Heart right ventricle (tissue), 16 donors: Measurements from ENCODE around the gene CD244. TPM values are rescaled to one million over a fixed set of nuclear protein-coding genes. Genes with fewer than 3 reads are reported as not detected.

Source experiments
- ATAC-seq, 8 donors: fragments of 200-7000 bp; cut with Tn5 transposase; one replicate each; pipeline ENCODE4 v1.9.1; 2020; ENCODE audit warnings: mild to moderate bottlenecking in 8 of 8, moderate library complexity in 8 of 8, moderate number of reproducible peaks in 1 of 8
- DNase-seq, 2 donors: peaks; one replicate each; pipeline ENCODE4 v3.0.0-alpha.2; 2020
- H3K27ac ChIP-seq, 10 donors: fragments of 200-600 bp; sonication (generic) in 2 of 10; one replicate each; pipeline versions ENCODE4 v1.5.0 to v1.8.0; 2020 to 2022; ENCODE audit warnings: mild to moderate bottlenecking in 3 of 10
- H3K27me3 ChIP-seq, 7 donors: fragments of 200-600 bp; one replicate each; pipeline ENCODE4 v1.8.0; 2021 to 2022; ENCODE audit warnings: mild to moderate bottlenecking in 2 of 7
- H3K36me3 ChIP-seq, 9 donors: fragments of 200-600 bp; sonication (generic) in 1 of 9; one replicate each; pipeline versions ENCODE4 v1.5.0 to v1.8.0; 2020 to 2022; ENCODE audit warnings: mild to moderate bottlenecking in 2 of 9
- H3K4me1 ChIP-seq, 9 donors: fragments of 200-600 bp; sonication (generic) in 1 of 9; one replicate each; pipeline versions ENCODE4 v1.5.0 to v1.8.0; 2020 to 2022; ENCODE audit warnings: mild to moderate bottlenecking in 4 of 9
- H3K4me3 ChIP-seq, 10 donors: fragments of 200-600 bp; sonication (generic) in 2 of 10; one replicate each; pipeline versions ENCODE4 v1.5.0 to v1.8.0; 2020 to 2022; ENCODE audit warnings: mild to moderate bottlenecking in 7 of 10, moderate library complexity in 2 of 10
- H3K9me3 ChIP-seq, 11 donors: fragments of 200-600 bp in 10 of 11; sonication (generic) in 2 of 11; one replicate each; pipeline versions ENCODE4 v1.5.0 to v1.8.0; 2013 to 2022; ENCODE audit warnings: mild to moderate bottlenecking in 2 of 11, control low read depth in 1 of 11, moderate library complexity in 1 of 11
- CTCF ChIP-seq, 9 donors: fragments of 200-600 bp; sonication (generic) in 2 of 9; IDR thresholded peaks; one replicate each; pipeline versions ENCODE4 v1.5.0 to v1.8.0; 2021 to 2022; ENCODE audit warnings: antibody characterized with exemption in 9 of 9, mild to moderate bottlenecking in 5 of 9, moderate library complexity in 1 of 9
- WGBS, 2 donors: extraction: QIAGEN DNeasy Blood & Tissue Kit; methylation state at CpG; one replicate each; pipeline ENCODE4 v1.1.7; 2013; ENCODE audit warnings: inconsistent platforms in 1 of 2; 5-methylcytosine and 5-hydroxymethylcytosine counted together
- intact Hi-C, 10 donors: fragments of 100-400 bp; cut with DNase I; formaldehyde crosslinking; loops; one replicate each; pipeline versions ENCODE4 v1.11.1 to v1.14.2; 2022
- polyA plus RNA-seq, 2 donors: library from polyadenylated mRNA; stranded (reverse); fragments of 200-250 nt; gene quantifications; one replicate each; pipeline ENCODE4 v1.2.3, GENCODE V29; 2013
- total RNA-seq, 10 donors: library from RNA; stranded (reverse); fragmentation: NEBNext Ultra II Directional in 3 of 10; extraction: Animal tissue kit (Norgen Biotek cat#: 25700) in 3 of 10; gene quantifications; one replicate each; pipeline versions ENCODE4 v1.2.1 to v1.2.4, GENCODE V29; 2021 to 2023
- donor health status: Arrhythmogenic right ventricular cardiomyopathy.
- donor health status: ischemic (EF 13 %, LVEDD 7.1; RV severe dilation, severe dysfunction).
- donor health status: healthy with polysubstance abuse.
- donor health status: DM: no; HTN: yes; CAD: no.
- donor health status: DM: no; HTN: no; CAD: no.
- donor health status: ischemic (EF 25% LVEDD 6.9; RV normal size, moderate dysfunction).
- donor health status: ischemic (EF 25% LVEDD 5.7; RV mildly dilated, moderate dysfunction).
- donor health status: healthy.
- donor health status: DM: yes; HTN: yes; CAD: no.
- donor health status: Ischemic cardiomyopathy.
- donor health status: ischemic (EF 35%, LVEDD 5.7; RV mildly dilated, moderate dysfunction).
- donor health status: nonischemic (EF 11% LVEDD 7.7; RV severe dilation, severe dysfunction).
- donor health status: DM: yes; HTN: yes; CAD: no.
- donor health status: PGD.
- donor health status: ischemic (EF 29% LVEDD 5.4; RV normal size, mild dysfunction).
- donor health status: nonischemic (EF 23%, LVEDD 6.1; RV moderate dilation, normal function).

The CD244 gene
- total and polyA plus RNA-seq, 12 donors: 0.10 to 1.5 (median 0.23) TPM; not detected in 4

- whole genome bisulfite sequencing, 2 donors: 81 to 88% methylated on average over 7 of the region's 7 CpGs
- peak overlapping the region in 1 of 10 donors; percentile 73 for H3K27ac ChIP-seq
- H3K4me3 ChIP-seq: no peak overlapping the region
- H3K4me1 ChIP-seq: peaks cover 0 to 44% (median 3%) of the 10 kb centered on the region in 9 donors
- no peak for TF ChIP-seq CTCF (IDR thresholded peaks at IDR 0.05)
- DNase-seq (no peak), ATAC-seq (no peak)
- H3K9me3 ChIP-seq: no peaks in the 10 kb centered on the region
- intact Hi-C loops: loop anchor here in 8 of 10 donors (5.0 to 10.0 kb wide), 7 partner anchors 113 to 256 kb away; partner anchors contain the start of genes ITLN2 (in 6 of the 8) and KLHDC9 (in 3 of the 8)
- peaks cover 0 to 9% (median 0%) of the 10 kb centered on the region in 7 donors for H3K27me3 ChIP-seq
- no peaks in the 10 kb centered on the region for H3K36me3 ChIP-seq
Measured at GRCh38 chr1:160838888-160839287, 23.8 kb downstream of the CD244 start.

DNA sequence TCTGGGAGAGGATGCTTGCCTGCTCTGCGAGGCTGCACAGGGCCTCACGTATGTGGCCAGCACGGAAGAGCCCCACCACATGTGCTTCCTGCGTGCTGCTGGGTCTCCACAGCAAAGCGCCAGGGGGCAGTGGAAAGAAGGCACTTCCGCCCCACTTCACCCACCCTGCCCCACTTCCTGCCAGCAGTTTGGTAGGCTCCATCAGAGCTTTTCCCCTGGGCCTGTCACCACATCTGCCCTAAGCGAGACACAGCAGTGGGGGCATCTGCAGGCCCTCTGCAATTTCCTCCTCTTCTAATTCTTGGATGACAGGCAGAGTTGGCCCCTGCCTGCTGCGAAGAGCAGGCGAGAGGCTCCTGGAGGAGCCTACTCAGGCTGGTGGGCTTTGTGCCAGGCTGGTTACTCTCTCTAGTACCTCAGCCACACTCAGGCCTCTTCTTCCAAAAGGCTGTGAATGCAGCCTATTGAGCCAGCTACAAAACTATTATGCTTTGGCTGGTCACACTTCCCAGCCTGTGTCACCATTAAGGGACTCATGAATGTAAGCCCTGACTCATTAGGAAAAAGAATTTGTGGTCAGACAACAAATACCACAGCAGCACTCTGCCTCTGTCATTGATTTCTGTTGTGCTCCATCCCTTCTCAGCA is 25.0 kb downstream of the CD244 start:
- peaks cover 0 to 14% (median 0%) of the 10 kb centered on the region in 7 donors for H3K27me3 ChIP-seq
- H3K4me1 ChIP-seq: peaks cover 0 to 44% (median 3%) of the 10 kb centered on the region in 9 donors
- intact Hi-C loops: loop anchor here in 9 of 10 donors (2.0 to 10.0 kb wide), 8 partner anchors 113 to 257 kb away; partner anchors contain the start of genes ITLN2 (in 6 of the 9) and KLHDC9 (in 3 of the 9)
- TF ChIP-seq CTCF (IDR thresholded peaks at IDR 0.05): peak in 3 of 9 donors; percentile 11 to 33 (median 13)
- DNase-seq (peak in 1 of 2 donors; percentile 40), ATAC-seq (peak in 7 of 8 donors; percentile 58 to 70 (median 64))
- peak overlapping the region in 2 of 10 donors; percentile 37 to 73 for H3K27ac ChIP-seq
- no peak overlapping the region for H3K4me3 ChIP-seq
- no peaks in the 10 kb centered on the region for H3K9me3 ChIP-seq
- WGBS, 2 donors: 57 to 72% methylated on average over 9 of the region's 9 CpGs
- no peaks in the 10 kb centered on the region for H3K36me3 ChIP-seq

DNA sequence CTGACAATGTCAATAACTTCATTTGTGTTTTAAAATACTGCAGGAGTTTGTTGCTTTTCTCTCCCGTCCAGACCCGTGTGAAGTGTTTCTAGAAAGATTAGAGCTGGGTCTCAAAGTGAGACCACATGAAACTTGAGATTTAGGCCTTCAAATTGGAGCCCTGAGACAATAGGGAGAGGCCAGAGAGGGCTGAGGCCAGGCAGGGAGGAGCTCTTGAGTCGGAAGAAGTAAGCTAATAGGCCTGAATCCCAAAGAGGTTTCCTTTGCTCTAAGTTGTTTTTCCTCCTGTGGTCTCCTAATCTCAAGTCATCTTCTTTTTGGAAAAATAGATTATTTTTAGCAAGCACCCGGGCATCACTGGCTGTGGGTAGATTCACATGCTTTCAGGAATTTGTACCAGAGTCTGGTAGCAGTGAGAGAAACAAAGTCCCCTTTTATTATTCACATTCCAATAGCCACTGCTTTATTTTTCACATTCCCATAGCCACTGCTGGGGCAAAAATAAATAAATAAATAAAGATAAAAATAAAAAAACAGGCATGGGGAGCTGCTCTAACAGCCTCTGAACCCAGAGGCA is 25.6 kb downstream of the CD244 start:
- no peaks in the 10 kb centered on the region for H3K36me3 ChIP-seq
- peaks cover 0 to 44% (median 3%) of the 10 kb centered on the region in 9 donors for H3K4me1 ChIP-seq
- H3K27ac ChIP-seq: peak overlapping the region in 2 of 10 donors; percentile 10 to 73
- WGBS, 2 donors: 54 to 65% methylated on average over 4 of the region's 4 CpGs
- no peak for TF ChIP-seq CTCF (IDR thresholded peaks at IDR 0.05)
- H3K27me3 ChIP-seq: peaks cover 0 to 15% (median 0%) of the 10 kb centered on the region in 7 donors
- intact Hi-C loops: loop anchor here in 9 of 10 donors (2.0 to 10.0 kb wide), 8 partner anchors 112 to 258 kb away; partner anchors contain the start of genes ITLN2 (in 6 of the 9) and KLHDC9 (in 3 of the 9)
- ATAC-seq (no peak), DNase-seq (no peak)
- H3K4me3 ChIP-seq: no peak overlapping the region
- H3K9me3 ChIP-seq: no peaks in the 10 kb centered on the region

GRCh38 chr1:160836561-160836960 is 26.1 kb downstream of the CD244 start:
- no peak for TF ChIP-seq CTCF (IDR thresholded peaks at IDR 0.05)
- Histone ChIP-seq H3K4me1 (peaks cover 0 to 44% (median 3%) of the 10 kb centered on the region in 9 donors), H3K9me3 (no peaks in the 10 kb centered on the region), H3K4me3 (no peak overlapping the region), H3K27me3 (peaks cover 0 to 13% (median 0%) of the 10 kb centered on the region in 7 donors), H3K36me3 (no peaks in the 10 kb centered on the region), H3K27ac (peak overlapping the region in 2 of 10 donors; percentile 10 to 73)
- intact Hi-C loops: loop anchor here in 9 of 10 donors (2.0 to 10.0 kb wide), 8 partner anchors 112 to 258 kb away; partner anchors contain the start of genes ITLN2 (in 6 of the 9) and KLHDC9 (in 3 of the 9)
- 44 to 67% methylated on average over 3 of the region's 3 CpGs for WGBS, 2 donors
- no peak for DNase-seq
- ATAC-seq: no peak
